Mucosa of descending colon (tissue), 3 donors: ENCODE data around the gene ITGB5. TPM values are rescaled to one million over a fixed set of nuclear protein-coding genes. Genes with fewer than 3 reads are reported as not detected.
A peak's percentile ranks its signal among the peaks of the same experiment; 100 is the strongest.

Source experiments
- ATAC-seq: fragments of 200-7000 bp; cut with Tn5 transposase; one replicate; pipeline ENCODE4 v1.9.1; 2020; ENCODE audit warnings: mild to moderate bottlenecking, moderate library complexity
- DNase-seq, 3 donors: peaks; one replicate each; pipeline ENCODE4 v3.0.0-alpha.2; 2020
- H3K36me3 ChIP-seq: fragments of 200-600 bp; one replicate; pipeline ENCODE4 v1.8.0; 2021; ENCODE audit warnings: low read depth, mild to moderate bottlenecking
- H3K4me1 ChIP-seq: fragments of 200-600 bp; one replicate; pipeline ENCODE4 v1.8.0; 2021; ENCODE audit warnings: low read depth, mild to moderate bottlenecking
- H3K4me3 ChIP-seq: fragments of 200-600 bp; one replicate; pipeline ENCODE4 v1.8.0; 2021; ENCODE audit warnings: mild to moderate bottlenecking
- H3K9me3 ChIP-seq: fragments of 200-600 bp; one replicate; pipeline ENCODE4 v1.8.0; 2021; ENCODE audit warnings: mild to moderate bottlenecking
- intact Hi-C, 2 donors: fragments of 100-400 bp; cut with DNase I in 1 of 2; cut with micrococcal nuclease in 1 of 2; formaldehyde crosslinking; loops; one replicate each; pipeline versions ENCODE4 v1.11.0 to v1.11.1; 2022; cut with DNase I, micrococcal nuclease
- total RNA-seq, 3 donors: library from RNA; stranded (reverse); fragmentation: NEBNext Ultra II Directional in 2 of 3; extraction: Animal tissue kit (Norgen Biotek cat#: 25700) in 2 of 3; gene quantifications; one replicate each; pipeline versions ENCODE4 v1.2.1 to v1.2.4, GENCODE V29; 2021 to 2023
- TF ChIP-seq, protein P1 (sequence below): fragments of 200-600 bp; IDR thresholded peaks from one replicate; pipeline ENCODE4 v1.8.0; 2022; ENCODE audit warnings: antibody characterized with exemption, mild to moderate bottlenecking
- donor health status: DM: no; HTN: no; CAD: no; lungs with moderate emphysema.
- donor health status: DM: no; HTN: no; CAD: no.
- donor health status: DM: no; HTN: yes; CAD: no.

ITGB5 gene
- total RNA-seq, 3 donors from 2014 or later: 67.9 to 102 (median 69.6) TPM

- peaks cover 41% of the 10 kb centered on the region for H3K4me1 ChIP-seq
These were observed 49.4 kb downstream of the ITGB5 start for GRCh38 chr3:124837730-124838186.

DNA sequence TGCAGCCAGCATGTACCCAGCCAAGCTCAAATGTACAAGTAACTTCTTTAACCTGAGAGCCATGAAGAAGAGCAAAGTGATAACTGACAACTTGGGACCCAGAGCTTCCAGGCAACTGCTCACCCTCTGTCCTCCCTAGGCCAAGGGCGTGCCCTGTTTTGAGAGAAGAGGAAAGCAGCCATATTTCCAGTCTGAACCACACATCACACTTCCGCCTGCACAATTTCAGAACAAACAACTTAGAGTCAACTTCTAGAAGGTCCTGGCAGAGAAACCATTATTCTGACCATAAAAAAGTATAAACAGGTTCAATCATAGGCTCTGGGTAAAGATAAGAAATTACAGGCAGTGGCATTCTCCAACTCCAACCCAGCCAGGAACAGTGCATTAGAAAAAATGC, 50.1 kb downstream of the ITGB5 start:
- H3K36me3 ChIP-seq: no peaks in the 10 kb centered on the region
- no peak overlapping the region for H3K4me3 ChIP-seq
- ATAC-seq (peak; percentile 72), DNase-seq (peak in 1 of 3 donors; percentile 67)
- H3K4me1 ChIP-seq: peaks cover 41% of the 10 kb centered on the region
- TF ChIP-seq, protein P1, sequence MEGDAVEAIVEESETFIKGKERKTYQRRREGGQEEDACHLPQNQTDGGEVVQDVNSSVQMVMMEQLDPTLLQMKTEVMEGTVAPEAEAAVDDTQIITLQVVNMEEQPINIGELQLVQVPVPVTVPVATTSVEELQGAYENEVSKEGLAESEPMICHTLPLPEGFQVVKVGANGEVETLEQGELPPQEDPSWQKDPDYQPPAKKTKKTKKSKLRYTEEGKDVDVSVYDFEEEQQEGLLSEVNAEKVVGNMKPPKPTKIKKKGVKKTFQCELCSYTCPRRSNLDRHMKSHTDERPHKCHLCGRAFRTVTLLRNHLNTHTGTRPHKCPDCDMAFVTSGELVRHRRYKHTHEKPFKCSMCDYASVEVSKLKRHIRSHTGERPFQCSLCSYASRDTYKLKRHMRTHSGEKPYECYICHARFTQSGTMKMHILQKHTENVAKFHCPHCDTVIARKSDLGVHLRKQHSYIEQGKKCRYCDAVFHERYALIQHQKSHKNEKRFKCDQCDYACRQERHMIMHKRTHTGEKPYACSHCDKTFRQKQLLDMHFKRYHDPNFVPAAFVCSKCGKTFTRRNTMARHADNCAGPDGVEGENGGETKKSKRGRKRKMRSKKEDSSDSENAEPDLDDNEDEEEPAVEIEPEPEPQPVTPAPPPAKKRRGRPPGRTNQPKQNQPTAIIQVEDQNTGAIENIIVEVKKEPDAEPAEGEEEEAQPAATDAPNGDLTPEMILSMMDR: no peak
- intact Hi-C loops: no loop called here
- H3K9me3 ChIP-seq: no peaks in the 10 kb centered on the region

More at GRCh38 chr3:124837730-124838186, 49.4 kb downstream of the ITGB5 start:
- peak; percentile 79 for ATAC-seq
- TF ChIP-seq, protein P1: no peak
- Histone ChIP-seq H3K36me3 (no peaks in the 10 kb centered on the region), H3K4me3 (no peak overlapping the region), H3K9me3 (no peaks in the 10 kb centered on the region)
- DNase-seq: peak; percentile 66 to 76 (median 72)
- intact Hi-C loops: no loop called here

GRCh38 chr3:124836448-124836847, 50.7 kb downstream of the ITGB5 start:
- DNase-seq: no peak
- Histone ChIP-seq H3K9me3 (no peaks in the 10 kb centered on the region), H3K4me3 (no peak overlapping the region), H3K36me3 (no peaks in the 10 kb centered on the region), H3K4me1 (peaks cover 41% of the 10 kb centered on the region)
- intact Hi-C loops: no loop called here
- TF ChIP-seq, protein P1: no peak
- ATAC-seq: no peak

DNA sequence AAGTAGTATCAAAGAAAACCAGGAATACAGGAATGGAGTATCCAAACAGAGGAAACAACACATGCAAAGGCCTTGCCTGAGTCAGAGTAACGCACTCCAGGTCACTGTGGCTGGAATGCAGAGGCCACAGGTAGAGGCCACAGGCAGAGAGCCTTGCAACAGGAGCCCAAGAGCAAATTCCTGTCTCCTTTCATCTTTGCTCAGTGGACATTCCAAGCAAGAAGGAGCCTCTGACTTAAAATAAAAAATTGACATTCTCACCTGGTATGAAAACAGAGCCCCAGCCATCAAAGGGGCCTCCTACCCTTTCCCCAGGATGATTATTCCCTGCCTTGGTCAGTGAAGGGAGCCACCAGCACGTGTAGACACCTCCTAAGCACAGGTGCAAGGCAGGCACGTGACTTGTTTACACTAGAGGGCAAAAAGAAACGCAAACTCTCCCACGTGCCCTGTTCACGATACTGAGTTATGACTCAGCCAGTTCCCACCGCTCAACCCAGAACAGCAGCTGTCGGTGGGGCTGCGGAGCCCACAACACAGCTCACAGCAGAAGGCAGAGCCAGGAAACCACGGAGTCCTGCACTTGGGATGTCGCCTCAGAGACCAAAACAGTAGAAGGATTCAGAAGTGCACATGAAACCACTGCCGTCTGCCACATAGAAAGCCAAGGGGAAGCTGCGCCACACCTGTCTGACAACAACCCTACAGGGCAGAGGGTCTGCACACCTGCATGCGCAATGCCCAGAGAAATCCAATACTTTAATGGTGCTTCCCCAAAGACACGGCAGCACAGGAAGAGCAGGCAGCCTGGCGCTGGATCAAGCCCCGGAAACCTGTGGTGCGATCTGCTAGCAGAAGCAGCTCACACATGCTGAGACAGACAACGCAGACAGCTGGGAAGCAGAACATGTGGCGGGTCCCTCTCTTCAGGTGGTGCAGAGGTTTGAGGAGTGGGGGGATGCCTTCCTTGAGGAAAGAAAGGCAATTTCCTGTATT, 52.1 kb downstream of the ITGB5 start:
- Histone ChIP-seq H3K4me1 (peaks cover 41% of the 10 kb centered on the region), H3K9me3 (no peaks in the 10 kb centered on the region), H3K4me3 (no peak overlapping the region), H3K36me3 (no peaks in the 10 kb centered on the region)
- TF ChIP-seq, protein P1: no peak
- peak; percentile 62 to 75 (median 69) for DNase-seq
- intact Hi-C loops: no loop called here
- ATAC-seq: peak; percentile 71

GRCh38 chr3:124833710-124834332, 53.3 kb downstream of the ITGB5 start:
- peaks cover 41% of the 10 kb centered on the region for H3K4me1 ChIP-seq
- DNase-seq: no peak
- H3K4me3 ChIP-seq: no peak overlapping the region
- H3K9me3 ChIP-seq: no peaks in the 10 kb centered on the region
- ATAC-seq: peak; percentile 48
- intact Hi-C loops: no loop called here
- no peaks in the 10 kb centered on the region for H3K36me3 ChIP-seq
- TF ChIP-seq, protein P1: no peak
